CD4-positive, alpha-beta memory T cell (primary cell): ENCODE measurements around the gene NEB. TPM values are rescaled to one million over a fixed set of nuclear protein-coding genes. Genes with fewer than 3 reads are reported as not detected.
"Not testable (repeated sequence)": the region's sequence is repeated elsewhere in the genome, so short reads cannot be mapped to it uniquely, and the experiment has no call there.

ENCODE experiments used
- CTCF ChIA-PET: fragments of 350-600 bp; sonication (Branson Sonifier 250); formaldehyde crosslinking; loops from one replicate; lab custom pipeline; 2021; ENCODE audit warnings: inconsistent platforms; ENCODE audit not compliant: partially characterized antibody; lab: Charles Lee
- POLR2A ChIA-PET: fragments of 350-600 bp; sonication (Branson Sonifier 250); formaldehyde crosslinking; loops from one replicate; lab custom pipeline; 2021; ENCODE audit not compliant: partially characterized antibody; lab: Charles Lee
- DNase-seq, 5 donors: peaks; one replicate each; pipeline versions ENCODE4 v3.0.0 to v3.0.0-alpha.2; 2020 to 2022; ENCODE audit warnings: mixed read lengths in 1 of 5
- H3K27ac ChIP-seq: one replicate; pipeline ENCODE4 v1.7.0; 2013; ENCODE audit warnings: low read depth, low read length
- H3K27me3 ChIP-seq: 2 replicates; pipeline ENCODE4 v1.7.0; 2013; ENCODE audit warnings: mild to moderate bottlenecking, low read length, moderate library complexity; ENCODE audit not compliant: insufficient read depth
- H3K36me3 ChIP-seq: 2 replicates; pipeline ENCODE4 v1.7.0; 2013; ENCODE audit warnings: mild to moderate bottlenecking, low read length, moderate library complexity; ENCODE audit not compliant: insufficient read depth
- H3K4me1 ChIP-seq: 2 replicates; pipeline ENCODE4 v1.7.0; 2013; ENCODE audit warnings: mild to moderate bottlenecking, low read length, moderate library complexity; ENCODE audit not compliant: insufficient read depth
- H3K4me3 ChIP-seq, 2 donors: one replicate each; pipeline ENCODE4 v1.7.0; 2013; ENCODE audit warnings: low read length in 2 of 2, mild to moderate bottlenecking in 1 of 2
- H3K9me3 ChIP-seq, 2 donors: one replicate each; pipeline ENCODE4 v1.7.0; 2013; ENCODE audit warnings: low read length in 2 of 2, control low read depth in 1 of 2; ENCODE audit not compliant: control insufficient read depth in 1 of 2
- H3K27ac Mint-ChIP-seq, 7 donors: one replicate each; pipeline ENCODE4 v1.8.0; 2020 to 2021; ENCODE audit warnings: mixed read lengths in 7 of 7, mild to moderate bottlenecking in 6 of 7, inconsistent platforms in 3 of 7, moderate library complexity in 3 of 7
- H3K27me3 Mint-ChIP-seq, 2 donors: one replicate each; pipeline ENCODE4 v1.8.0; 2020 to 2021; ENCODE audit warnings: mixed read lengths in 2 of 2
- H3K36me3 Mint-ChIP-seq, 2 donors: one replicate each; pipeline ENCODE4 v1.8.0; 2020 to 2021; ENCODE audit warnings: mixed read lengths in 2 of 2, inconsistent platforms in 1 of 2, mild to moderate bottlenecking in 1 of 2
- H3K4me1 Mint-ChIP-seq, 4 donors: one replicate each; pipeline ENCODE4 v1.8.0; 2020 to 2021; ENCODE audit warnings: mixed read lengths in 4 of 4, mild to moderate bottlenecking in 1 of 4
- H3K4me3 Mint-ChIP-seq, 8 donors: one replicate each; pipeline ENCODE4 v1.8.0; 2020 to 2021; ENCODE audit warnings: mixed read lengths in 8 of 8, mild to moderate bottlenecking in 7 of 8, moderate library complexity in 6 of 8, inconsistent platforms in 3 of 8
- H3K9me3 Mint-ChIP-seq, 8 donors: one replicate each; pipeline ENCODE4 v1.8.0; 2020 to 2021; ENCODE audit warnings: mixed read lengths in 8 of 8, mild to moderate bottlenecking in 5 of 8, inconsistent platforms in 3 of 8, moderate library complexity in 1 of 8
- intact Hi-C: fragments of 100-400 bp; cut with micrococcal nuclease; formaldehyde crosslinking; loops from one replicate; pipeline ENCODE4 v1.15.1; 2023
- polyA plus RNA-seq, 2 donors: library from polyadenylated mRNA; unstranded; fragments of 300-500 nt; fragmentation: Illumina TruSeq; gene quantifications; one replicate each; pipeline ENCODE4 v1.2.3, GENCODE V29; 2021
- total RNA-seq, 2 experiments: library from RNA; stranded (reverse); gene quantifications; one replicate each; pipeline ENCODE4 v1.2.3, GENCODE V29; 2021

Gene NEB
- total and polyA plus RNA-seq, 4 experiments from 2014 or later: 0.17 to 2.1 (median 0.91) TPM; not detected in 1

DNA sequence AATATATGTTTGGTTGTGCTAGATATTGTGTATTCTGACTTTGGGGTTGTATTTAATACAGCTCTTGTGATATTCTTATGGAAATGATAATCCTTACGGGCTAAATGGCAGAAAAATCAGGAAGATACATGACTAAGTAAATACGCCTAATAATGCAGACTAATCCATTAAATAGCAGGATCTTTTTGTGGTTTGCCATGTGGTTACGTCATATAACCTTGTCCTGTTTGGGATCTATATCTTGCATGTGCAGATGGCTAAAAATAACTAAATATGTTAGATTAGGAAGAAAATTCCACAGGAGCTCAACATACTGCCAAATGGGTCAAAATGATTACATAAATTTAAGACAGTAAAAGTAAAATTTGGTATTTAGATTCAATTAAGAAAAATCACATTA lies 83.0 kb downstream of the NEB start:
- intact Hi-C loops: no loop called here
- no peaks in the 10 kb centered on the region for H3K4me1 ChIP-seq
- no peaks in the 10 kb centered on the region for H3K9me3 ChIP-seq
- H3K4me1 Mint-ChIP-seq: peaks cover 0 to 2% (median 0%) of the 10 kb centered on the region in 4 donors
- ChIA-PET POLR2A (interaction anchor here (0.7 to 1.1 kb wide), 2 partner anchors 9 to 13 kb away, joined by 3 to 4 read pairs; no protein-coding TSS in a partner anchor), CTCF (no interaction called here)
- no peak overlapping the region for H3K27ac ChIP-seq
- no peak overlapping the region for H3K4me3 Mint-ChIP-seq
- H3K9me3 Mint-ChIP-seq: peaks cover 0 to 10% (median 5%) of the 10 kb centered on the region in 8 donors
- no peaks in the 10 kb centered on the region for H3K27me3 ChIP-seq
- no peaks in the 10 kb centered on the region for H3K36me3 ChIP-seq
- no peak for DNase-seq
- H3K4me3 ChIP-seq: no peak overlapping the region
- H3K36me3 Mint-ChIP-seq: peaks cover 1 to 10% of the 10 kb centered on the region in 2 donors
- H3K27me3 Mint-ChIP-seq: no peaks in the 10 kb centered on the region
- H3K27ac Mint-ChIP-seq: no peak overlapping the region

DNA sequence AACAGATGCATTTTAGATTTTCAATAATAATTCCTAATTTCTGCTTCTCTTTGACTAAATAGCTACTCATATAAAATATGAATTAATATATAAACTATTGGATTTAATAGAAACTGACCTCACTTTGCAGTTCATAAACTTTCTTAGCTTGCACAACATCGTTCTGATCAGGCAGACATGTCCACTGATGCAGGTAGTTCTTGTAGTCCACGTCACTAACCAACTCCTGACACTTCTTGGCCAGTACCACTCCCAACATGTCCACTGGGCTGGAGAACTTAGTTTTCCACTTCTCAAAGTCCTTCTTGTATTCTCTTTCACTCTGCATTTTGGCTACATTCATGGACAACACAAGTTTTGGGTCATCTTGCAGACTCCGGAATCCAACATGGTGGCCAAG lies 83.8 kb downstream of the NEB start:
- Histone ChIP-seq H3K36me3 (no peaks in the 10 kb centered on the region), H3K4me3 (no peak overlapping the region), H3K4me1 (no peaks in the 10 kb centered on the region), H3K27me3 (no peaks in the 10 kb centered on the region), H3K27ac (no peak overlapping the region), H3K9me3 (no peaks in the 10 kb centered on the region)
- ChIA-PET CTCF (interaction anchor here (0.6 to 1.9 kb wide), 2 partner anchors 19 to 354 kb away, joined by 4 to 5 read pairs; no protein-coding TSS in a partner anchor), POLR2A (interaction anchor here (1.1 kb wide), 1 partner anchor 12 kb away, joined by 4 read pairs; no protein-coding TSS in a partner anchor)
- peaks cover 0 to 2% (median 0%) of the 10 kb centered on the region in 4 donors for H3K4me1 Mint-ChIP-seq
- H3K4me3 Mint-ChIP-seq: no peak overlapping the region
- peaks cover 1 to 10% of the 10 kb centered on the region in 2 donors for H3K36me3 Mint-ChIP-seq
- peaks cover 0 to 10% (median 5%) of the 10 kb centered on the region in 8 donors for H3K9me3 Mint-ChIP-seq
- intact Hi-C loops: no loop called here
- no peaks in the 10 kb centered on the region for H3K27me3 Mint-ChIP-seq
- H3K27ac Mint-ChIP-seq: no peak overlapping the region
- DNase-seq: no peak

DNA sequence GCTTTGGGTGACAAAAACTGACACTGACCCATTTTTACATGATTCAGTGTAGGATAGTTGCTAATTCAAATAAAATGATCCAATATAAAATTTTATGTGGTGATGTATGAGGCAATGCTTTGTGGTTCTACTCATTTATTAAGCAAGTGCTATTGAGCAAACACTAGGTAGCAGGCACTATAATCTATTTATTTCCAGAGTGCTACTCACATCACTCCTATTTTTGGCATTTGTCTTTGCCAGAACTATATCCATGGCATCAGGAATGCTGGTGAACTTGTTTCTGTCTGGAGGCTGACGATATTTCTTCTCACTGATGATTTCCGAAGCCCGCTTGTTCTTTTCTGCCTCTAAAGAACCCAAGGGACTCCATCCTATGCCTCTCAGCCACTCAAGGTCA lies 84.3 kb downstream of the NEB start:
- no peak overlapping the region for H3K4me3 ChIP-seq
- ChIA-PET POLR2A (interaction anchor here (1.1 kb wide), 1 partner anchor 12 kb away, joined by 4 read pairs; no protein-coding TSS in a partner anchor), CTCF (interaction anchor here (0.6 to 1.9 kb wide), 3 partner anchors 13 to 355 kb away, joined by 3 to 5 read pairs (median 4); no protein-coding TSS in a partner anchor)
- no peaks in the 10 kb centered on the region for H3K36me3 ChIP-seq
- H3K27me3 ChIP-seq: no peaks in the 10 kb centered on the region
- peaks cover 0 to 10% (median 5%) of the 10 kb centered on the region in 8 donors for H3K9me3 Mint-ChIP-seq
- no peak for DNase-seq
- peaks cover 1 to 10% of the 10 kb centered on the region in 2 donors for H3K36me3 Mint-ChIP-seq
- H3K4me1 ChIP-seq: no peaks in the 10 kb centered on the region
- H3K27ac ChIP-seq: no peak overlapping the region
- H3K4me1 Mint-ChIP-seq: peaks cover 0 to 2% (median 0%) of the 10 kb centered on the region in 4 donors
- H3K9me3 ChIP-seq: no peaks in the 10 kb centered on the region
- H3K4me3 Mint-ChIP-seq: no peak overlapping the region
- no peaks in the 10 kb centered on the region for H3K27me3 Mint-ChIP-seq
- intact Hi-C loops: no loop called here
- H3K27ac Mint-ChIP-seq: no peak overlapping the region

DNA sequence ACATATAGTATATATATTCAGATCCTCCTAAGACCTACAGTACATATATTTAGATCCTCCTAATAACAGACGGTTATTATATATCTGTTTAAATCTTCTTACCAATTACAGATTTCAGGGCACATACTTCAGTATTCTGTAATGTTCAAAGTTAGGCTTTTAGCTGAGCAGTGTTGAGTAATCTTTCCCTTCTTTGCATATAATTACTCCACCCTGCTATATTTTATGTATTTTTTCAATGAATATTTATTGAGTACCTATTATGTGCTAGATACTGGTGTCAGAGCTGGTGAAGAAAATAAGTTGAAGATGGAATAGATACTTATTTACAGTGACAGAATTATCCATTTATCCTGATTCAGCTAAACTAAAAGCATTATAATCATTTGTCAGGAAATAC lies 84.9 kb downstream of the NEB start:
- intact Hi-C loops: no loop called here
- POLR2A ChIA-PET: interaction anchor here (0.8 kb wide), 1 partner anchor 12 kb away, joined by 4 read pairs; no protein-coding TSS in a partner anchor
- no peaks in the 10 kb centered on the region for H3K4me1 ChIP-seq
- no peak overlapping the region for H3K27ac ChIP-seq
- no peaks in the 10 kb centered on the region for H3K9me3 ChIP-seq
- Mint-ChIP-seq H3K4me1 (peaks cover 0 to 2% (median 0%) of the 10 kb centered on the region in 4 donors), H3K27me3 (no peaks in the 10 kb centered on the region), H3K27ac (no peak overlapping the region), H3K36me3 (peaks cover 1 to 10% of the 10 kb centered on the region in 2 donors), H3K4me3 (no peak overlapping the region), H3K9me3 (peaks cover 0 to 10% (median 5%) of the 10 kb centered on the region in 8 donors)
- H3K36me3 ChIP-seq: no peaks in the 10 kb centered on the region
- H3K4me3 ChIP-seq: no peak overlapping the region
- H3K27me3 ChIP-seq: no peaks in the 10 kb centered on the region
- CTCF ChIA-PET: interaction anchor here (1.7 to 1.9 kb wide), 2 partner anchors 13 to 18 kb away, joined by 3 to 5 read pairs; no protein-coding TSS in a partner anchor
- DNase-seq: no peak

DNA sequence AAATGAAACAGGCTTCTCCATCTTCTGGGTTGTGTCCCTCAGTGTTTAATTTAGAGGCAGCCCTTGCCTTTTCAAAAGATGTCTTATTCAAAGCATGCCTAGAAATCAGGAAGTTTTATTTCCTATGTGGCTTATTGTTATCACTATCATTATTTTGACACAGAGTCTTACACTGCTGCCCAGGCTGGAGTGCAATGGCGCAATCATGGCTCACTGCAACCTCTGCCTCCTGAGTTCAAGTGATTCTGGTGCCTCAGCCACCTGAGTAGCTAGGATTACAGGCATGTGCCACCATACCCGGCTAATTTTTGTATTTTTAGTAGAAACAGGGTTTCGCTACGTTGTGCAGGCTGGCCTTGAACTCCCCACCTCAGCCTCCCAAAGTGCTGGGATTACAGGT lies 87.8 kb downstream of the NEB start:
- H3K4me1 ChIP-seq, H3K27me3 Mint-ChIP-seq, intact Hi-C loops, DNase-seq, H3K9me3 ChIP-seq, CTCF ChIA-PET, H3K4me3 ChIP-seq, H3K27me3 ChIP-seq, H3K4me3 Mint-ChIP-seq, H3K27ac ChIP-seq, H3K36me3 ChIP-seq, POLR2A ChIA-PET, H3K27ac Mint-ChIP-seq, H3K9me3 Mint-ChIP-seq, H3K4me1 Mint-ChIP-seq: not testable (repeated sequence)
- peaks cover 1 to 11% of the 10 kb centered on the region in 2 donors for H3K36me3 Mint-ChIP-seq

DNA sequence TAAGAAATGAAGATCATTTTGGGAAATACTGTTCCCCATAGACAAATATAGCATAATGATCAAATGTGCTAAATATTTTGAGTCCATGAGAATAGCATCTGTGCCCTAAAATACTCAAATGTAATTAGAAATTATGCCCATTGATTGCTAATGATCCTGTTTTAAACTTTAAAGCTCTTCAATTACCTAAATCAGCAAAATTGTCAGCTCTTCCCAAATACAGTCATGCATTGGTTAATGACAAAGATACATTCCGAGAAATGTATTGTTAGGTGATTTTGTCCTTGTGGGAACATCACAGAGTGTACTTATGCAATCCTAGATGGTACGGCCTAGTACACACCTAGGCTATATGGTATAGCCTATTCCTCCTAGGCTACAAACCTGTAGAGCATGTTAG lies 89.7 kb downstream of the NEB start:
- no peak overlapping the region for H3K4me3 Mint-ChIP-seq
- no peaks in the 10 kb centered on the region for H3K27me3 Mint-ChIP-seq
- peaks cover 4 to 14% (median 7%) of the 10 kb centered on the region in 4 donors for H3K4me1 Mint-ChIP-seq
- Histone ChIP-seq H3K27me3 (no peaks in the 10 kb centered on the region), H3K4me3 (no peak overlapping the region), H3K4me1 (peaks cover 6% of the 10 kb centered on the region), H3K9me3 (no peaks in the 10 kb centered on the region), H3K36me3 (no peaks in the 10 kb centered on the region), H3K27ac (no peak overlapping the region)
- intact Hi-C loops: no loop called here
- H3K36me3 Mint-ChIP-seq: peaks cover 1 to 11% of the 10 kb centered on the region in 2 donors
- H3K27ac Mint-ChIP-seq: no peak overlapping the region
- ChIA-PET CTCF (interaction anchor here (0.9 to 1.5 kb wide), 2 partner anchors 12 to 381 kb away, joined by 4 read pairs; no protein-coding TSS in a partner anchor), POLR2A (no interaction called here)
- no peak for DNase-seq
- peaks cover 0 to 10% (median 5%) of the 10 kb centered on the region in 8 donors for H3K9me3 Mint-ChIP-seq

DNA sequence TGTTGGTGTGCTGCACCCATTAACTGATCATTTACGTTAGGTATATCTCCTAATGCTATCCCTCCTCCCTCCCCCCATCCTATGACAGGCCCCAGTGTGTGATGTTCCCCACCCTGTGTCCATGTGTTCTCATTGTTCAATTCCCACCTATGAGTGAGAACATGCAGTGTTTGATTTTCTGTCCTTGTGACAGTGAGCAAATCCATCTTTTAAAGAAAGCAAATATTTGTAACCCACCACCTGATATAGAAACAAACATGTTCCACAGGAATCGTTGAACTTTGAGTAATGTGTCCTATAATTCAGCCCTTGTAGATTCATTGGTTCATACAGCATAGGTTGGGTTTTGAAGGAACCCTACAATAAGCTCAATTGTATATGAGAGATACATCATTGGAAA lies 92.4 kb downstream of the NEB start:
- H3K36me3 Mint-ChIP-seq, H3K4me3 Mint-ChIP-seq, H3K9me3 ChIP-seq, intact Hi-C loops, H3K4me3 ChIP-seq, H3K27me3 Mint-ChIP-seq, H3K9me3 Mint-ChIP-seq, CTCF ChIA-PET, H3K36me3 ChIP-seq, DNase-seq, H3K27me3 ChIP-seq, H3K27ac Mint-ChIP-seq, H3K27ac ChIP-seq: not testable (repeated sequence)
- POLR2A ChIA-PET: interaction anchor here (1.1 kb wide), 1 partner anchor 9 kb away, joined by 3 read pairs; no protein-coding TSS in a partner anchor
- peaks cover 27 to 41% (median 32%) of the 10 kb centered on the region in 4 donors for H3K4me1 Mint-ChIP-seq
- H3K4me1 ChIP-seq: peaks cover 32% of the 10 kb centered on the region
